Astrocyte (in vitro differentiated cells and primary cell): ENCODE data around the gene CHEK1.

Source experiments
- CTCF ChIP-seq: IDR thresholded peaks from 2 replicates; pipeline ENCODE4 v1.5.1; 2011; ENCODE audit warnings: low read depth, mild to moderate bottlenecking, inconsistent platforms, low read length, moderate library complexity; ENCODE audit not compliant: insufficient read depth
- EZH2 ChIP-seq: IDR thresholded peaks from 2 replicates; pipeline ENCODE4 v1.6.1; 2012; ENCODE audit warnings: mild to moderate bottlenecking, low read length, inconsistent platforms; ENCODE audit not compliant: insufficient read depth

DNA sequence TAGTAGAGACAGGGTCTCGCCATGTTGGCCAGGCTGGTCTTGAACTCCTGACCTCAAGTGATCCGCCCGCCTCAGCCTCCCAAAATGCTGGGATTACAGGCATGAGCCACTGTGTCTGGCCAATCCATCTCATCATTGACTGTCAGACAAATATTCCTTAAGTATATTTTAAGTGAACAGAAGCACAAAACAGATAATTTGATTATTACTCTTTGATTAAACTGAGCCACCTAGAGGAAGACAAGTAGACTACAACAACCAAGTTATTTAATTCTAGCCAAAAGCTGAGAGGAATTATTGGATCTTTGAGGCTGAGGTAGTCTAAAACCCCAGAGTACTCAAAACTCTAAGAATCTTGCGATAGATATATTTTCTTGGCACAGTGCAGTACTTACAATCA, 54.4 kb downstream of the CHEK1 start:
- TF ChIP-seq EZH2 = no peak
- TF ChIP-seq CTCF = peak; percentile 30
